Mesendoderm (in vitro differentiated cells): ENCODE data around the gene MAP4K1.

Experiments
- DNase-seq: peaks from one replicate; pipeline ENCODE4 v3.0.0; 2013
- H2AK5ac ChIP-seq: 2 replicates; pipeline ENCODE4 v1.6.1; 2013; ENCODE audit warnings: low read length, inconsistent platforms
- H2BK120ac ChIP-seq: 2 replicates; pipeline ENCODE4 v1.6.1; 2013; ENCODE audit warnings: low read depth, mild to moderate bottlenecking, low read length, moderate library complexity, mixed read lengths
- H2BK15ac ChIP-seq: replicated peaks from 2 replicates; pipeline ENCODE4 v1.6.1; 2013; ENCODE audit warnings: low read depth, mild to moderate bottlenecking, moderate library complexity
- H2BK5ac ChIP-seq: 2 replicates; pipeline ENCODE4 v1.6.1; 2013; ENCODE audit warnings: low read length, inconsistent platforms
- H3K18ac ChIP-seq: 2 replicates; pipeline ENCODE4 v1.6.1; 2013; ENCODE audit warnings: mild to moderate bottlenecking, low read length, mixed read lengths
- H3K23ac ChIP-seq: one replicate; pipeline ENCODE4 v1.6.1; 2013; ENCODE audit warnings: low read length
- H3K27ac ChIP-seq: 2 replicates; pipeline ENCODE4 v1.5.1; 2013; ENCODE audit warnings: low read depth, mild to moderate bottlenecking, inconsistent platforms, low read length, moderate library complexity
- H3K27me3 ChIP-seq: 2 replicates; pipeline ENCODE4 v1.6.1; 2013; ENCODE audit warnings: low read length, control low read depth, mild to moderate bottlenecking, inconsistent platforms; ENCODE audit not compliant: insufficient read depth, poor library complexity
- H3K36me3 ChIP-seq: 2 replicates; pipeline ENCODE4 v1.6.1; 2013; ENCODE audit warnings: low read length, inconsistent platforms; ENCODE audit not compliant: control insufficient read depth, insufficient read depth
- H3K4ac ChIP-seq: one replicate; pipeline ENCODE4 v1.6.1; 2013; ENCODE audit warnings: low read depth, mild to moderate bottlenecking, low read length, moderate library complexity
- H3K4me1 ChIP-seq: 2 replicates; pipeline ENCODE4 v1.6.1; 2013; ENCODE audit warnings: low read depth, low read length, inconsistent platforms; ENCODE audit not compliant: control insufficient read depth
- H3K4me2 ChIP-seq: 2 replicates; pipeline ENCODE4 v1.6.1; 2013; ENCODE audit warnings: low read length
- H3K4me3 ChIP-seq: 2 replicates; pipeline ENCODE4 v1.5.1; 2013; ENCODE audit warnings: mild to moderate bottlenecking, low read length
- H3K56ac ChIP-seq: one replicate; pipeline ENCODE4 v1.6.1; 2013; ENCODE audit warnings: low read length
- H3K79me1 ChIP-seq: 2 replicates; pipeline ENCODE4 v1.6.1; 2013; ENCODE audit warnings: low read length, inconsistent platforms
- H3K79me2 ChIP-seq: 2 replicates; pipeline ENCODE4 v1.6.1; 2013; ENCODE audit warnings: mild to moderate bottlenecking, low read length; ENCODE audit not compliant: control insufficient read depth, insufficient read depth
- H3K9ac ChIP-seq: 2 replicates; pipeline ENCODE4 v1.6.1; 2013; ENCODE audit warnings: low read length, inconsistent platforms
- H4K5ac ChIP-seq: one replicate; pipeline ENCODE4 v1.6.1; 2013; ENCODE audit warnings: low read length
- H4K8ac ChIP-seq: one replicate; pipeline ENCODE4 v1.6.1; 2013; ENCODE audit warnings: low read depth, mild to moderate bottlenecking, control low read depth, low read length, moderate library complexity
- WGBS: extraction: QIAGEN DNeasy Blood & Tissue Kit; methylation state at CpG from one replicate; pipeline ENCODE4 v1.1.7; 2013; ENCODE audit warnings: low lambda C conversion rate, missing lambda C conversion rate; ENCODE audit not compliant: insufficient coverage; ENCODE audit errors: extremely low coverage; 5-methylcytosine and 5-hydroxymethylcytosine counted together

The MAP4K1 gene

GRCh38 chr19:38649305-38650171 is 31.8 kb upstream of the MAP4K1 start:
- peaks cover 69% of the 10 kb centered on the region for H3K79me2 ChIP-seq
- peak overlapping the region; percentile 100 for H3K56ac ChIP-seq
- DNase-seq: no peak
- no peaks in the 10 kb centered on the region for H3K36me3 ChIP-seq
- peak overlapping the region; percentile 99 for H3K9ac ChIP-seq
- H4K5ac ChIP-seq: no peak overlapping the region
- no peak overlapping the region for H4K8ac ChIP-seq
- no peak overlapping the region for H3K4ac ChIP-seq
- H3K4me3 ChIP-seq: peak overlapping the region; percentile 99
- peak overlapping the region; percentile 97 for H3K4me2 ChIP-seq
- H3K18ac ChIP-seq: peak overlapping the region; percentile 24
- peaks cover 12% of the 10 kb centered on the region for H3K4me1 ChIP-seq
- H2BK15ac ChIP-seq: no peak overlapping the region
- H3K27me3 ChIP-seq: no peaks in the 10 kb centered on the region
- H2BK5ac ChIP-seq: peak overlapping the region; percentile 92
- H3K27ac ChIP-seq: no peak overlapping the region
- no CpG with 5 or more reads among the region's 15 CpGs for WGBS
- H3K23ac ChIP-seq: peak overlapping the region; percentile 89
- peak overlapping the region; percentile 96 for H2AK5ac ChIP-seq
- H2BK120ac ChIP-seq: no peak overlapping the region
- H3K79me1 ChIP-seq: no peaks in the 10 kb centered on the region

- H3K23ac ChIP-seq: no peak overlapping the region
- peak overlapping the region; percentile 24 for H3K18ac ChIP-seq
- H3K9ac ChIP-seq: peak overlapping the region; percentile 99
- H3K27ac ChIP-seq: no peak overlapping the region
- DNase-seq: no peak
- 100% methylated on average over 3 of the region's 13 CpGs for WGBS
- peak overlapping the region; percentile 97 for H3K4me2 ChIP-seq
- no peak overlapping the region for H4K8ac ChIP-seq
- no peak overlapping the region for H2BK120ac ChIP-seq
- H3K36me3 ChIP-seq: no peaks in the 10 kb centered on the region
- no peak overlapping the region for H4K5ac ChIP-seq
- H3K4me3 ChIP-seq: peak overlapping the region; percentile 99
- H3K79me1 ChIP-seq: no peaks in the 10 kb centered on the region
- H2AK5ac ChIP-seq: peak overlapping the region; percentile 74
- peak overlapping the region; percentile 25 for H3K4ac ChIP-seq
- peak overlapping the region; percentile 4 for H2BK5ac ChIP-seq
- H2BK15ac ChIP-seq: no peak overlapping the region
- H3K4me1 ChIP-seq: peaks cover 11% of the 10 kb centered on the region
- H3K27me3 ChIP-seq: no peaks in the 10 kb centered on the region
- peaks cover 62% of the 10 kb centered on the region for H3K79me2 ChIP-seq
- peak overlapping the region; percentile 100 for H3K56ac ChIP-seq
Measured at GRCh38 chr19:38648769-38649304, 31.1 kb upstream of the MAP4K1 start.

GRCh38 chr19:38647966-38648768 is 30.4 kb upstream of the MAP4K1 start:
- Histone ChIP-seq H3K4me2 (peak overlapping the region; percentile 97), H2AK5ac (peak overlapping the region; percentile 69), H3K36me3 (no peaks in the 10 kb centered on the region), H2BK5ac (peak overlapping the region; percentile 67), H2BK15ac (no peak overlapping the region), H3K79me1 (no peaks in the 10 kb centered on the region), H3K23ac (no peak overlapping the region), H3K18ac (peak overlapping the region; percentile 75), H4K5ac (no peak overlapping the region), H3K4me1 (peaks cover 11% of the 10 kb centered on the region), H3K27ac (peak overlapping the region; percentile 83), H3K27me3 (no peaks in the 10 kb centered on the region), H4K8ac (peak overlapping the region; percentile 3), H3K4ac (peak overlapping the region; percentile 74), H3K4me3 (peak overlapping the region; percentile 99), H3K9ac (peak overlapping the region; percentile 99), H2BK120ac (no peak overlapping the region), H3K79me2 (peaks cover 55% of the 10 kb centered on the region), H3K56ac (peak overlapping the region; percentile 100)
- no peak for DNase-seq
- WGBS: 100% methylated on average over 1 of the region's 19 CpGs

- peak within 1 kb of the TSS; percentile 99 for H3K9ac ChIP-seq
- H4K8ac ChIP-seq: peak within 1 kb of the TSS; percentile 3
- no peaks in the 10 kb centered on the region for H3K36me3 ChIP-seq
- H3K23ac ChIP-seq: peak within 1 kb of the TSS; percentile 98
- peak within 1 kb of the TSS; percentile 100 for H3K56ac ChIP-seq
- H2BK15ac ChIP-seq: no peak within 1 kb of the TSS
- H3K4ac ChIP-seq: peak within 1 kb of the TSS; percentile 74
- H3K4me2 ChIP-seq: peak within 1 kb of the TSS; percentile 97
- WGBS: no CpG with 5 or more reads among the region's 77 CpGs
- H3K18ac ChIP-seq: peak within 1 kb of the TSS; percentile 75
- H2AK5ac ChIP-seq: peak within 1 kb of the TSS; percentile 69
- peak within 1 kb of the TSS; percentile 83 for H3K27ac ChIP-seq
- no peaks in the 10 kb centered on the region for H3K27me3 ChIP-seq
- H2BK5ac ChIP-seq: peak within 1 kb of the TSS; percentile 67
- H2BK120ac ChIP-seq: no peak within 1 kb of the TSS
- H4K5ac ChIP-seq: no peak within 1 kb of the TSS
- peaks cover 50% of the 10 kb centered on the region for H3K79me2 ChIP-seq
- peaks cover 11% of the 10 kb centered on the region for H3K4me1 ChIP-seq
- H3K4me3 ChIP-seq: peak within 1 kb of the TSS; percentile 99
- H3K79me1 ChIP-seq: no peaks in the 10 kb centered on the region
- DNase-seq: peak; percentile 98
Measured at GRCh38 chr19:38647368-38647965, 29.7 kb upstream of the MAP4K1 start, which contains the start of gene ACTN4. TSS of gene ACTN4 (plus strand) at chr19:38647649. CDS start at chr19:38647746, 97 bp downstream.

- Histone ChIP-seq H3K4me3 (no peak overlapping the region), H3K4me1 (no peaks in the 10 kb centered on the region), H3K79me2 (peaks cover 22% of the 10 kb centered on the region), H3K18ac (peak overlapping the region; percentile 44), H2BK120ac (peak overlapping the region; percentile 39), H2BK15ac (no peak overlapping the region), H3K27me3 (no peaks in the 10 kb centered on the region), H3K4ac (no peak overlapping the region), H3K27ac (no peak overlapping the region), H3K56ac (no peak overlapping the region), H4K5ac (no peak overlapping the region), H3K79me1 (no peaks in the 10 kb centered on the region), H3K36me3 (no peaks in the 10 kb centered on the region), H3K23ac (no peak overlapping the region), H3K9ac (no peak overlapping the region), H2BK5ac (no peak overlapping the region), H2AK5ac (no peak overlapping the region), H3K4me2 (no peak overlapping the region), H4K8ac (no peak overlapping the region)
- DNase-seq: peak; percentile 76
- WGBS: no CpG with 5 or more reads among the region's 8 CpGs
Measured at GRCh38 chr19:38644719-38645118, 27.0 kb upstream of the MAP4K1 start.
